Measurements from ENCODE around the gene CLTC. TPM values are rescaled to one million over a fixed set of nuclear protein-coding genes. Genes with fewer than 3 reads are reported as not detected.
"Not testable (repeated sequence)": the region's sequence is repeated elsewhere in the genome, so short reads cannot be mapped to it uniquely, and the experiment has no call there.

The CLTC gene
- polyA plus RNA-seq, 2 donors, result 49.5 to 69.7 TPM

DNA sequence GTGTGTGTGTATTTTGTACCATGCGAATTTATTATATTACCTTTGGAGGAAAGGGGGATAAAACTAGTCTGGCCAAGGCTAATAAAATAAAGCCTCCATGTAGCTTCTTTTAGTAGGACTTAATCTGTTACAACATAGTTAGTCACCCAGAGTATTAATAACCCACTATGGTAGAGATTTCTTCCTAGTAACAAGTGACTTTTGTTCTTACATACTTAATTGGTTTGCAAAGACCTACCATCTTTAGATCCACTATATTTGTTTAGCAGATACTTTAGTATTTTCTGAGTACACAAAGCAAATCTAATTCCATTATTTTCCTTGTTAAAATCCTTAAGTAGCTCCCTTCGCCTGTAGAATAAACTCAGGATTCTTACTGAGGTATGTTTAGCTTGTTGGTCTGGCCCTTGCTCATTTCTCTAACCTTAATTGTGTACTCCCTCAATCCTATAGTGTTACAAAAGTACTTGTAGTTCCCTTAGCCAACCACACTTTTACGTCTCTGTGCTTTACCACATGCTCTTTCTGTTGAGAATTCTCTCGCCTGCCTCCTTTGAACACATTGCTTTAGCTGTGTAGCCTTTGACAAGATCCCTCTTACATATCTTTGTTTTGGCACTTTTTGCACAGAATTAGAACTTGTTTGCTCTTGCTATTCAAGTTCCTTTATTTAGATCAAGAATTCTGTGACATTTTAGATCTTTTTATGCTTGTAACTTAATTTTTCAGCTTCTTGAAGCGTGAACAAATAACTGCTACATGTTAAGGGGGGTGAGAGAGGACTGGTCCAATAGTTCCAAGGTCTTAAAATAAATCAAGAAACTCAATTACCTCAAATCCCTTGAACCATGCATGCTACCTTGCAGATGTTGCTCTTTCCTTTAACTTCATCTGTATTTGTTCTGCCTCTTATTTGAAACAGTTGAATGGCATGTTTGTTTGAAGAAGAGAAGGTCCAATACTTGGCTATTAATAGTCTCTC, 23.8 kb downstream of the CLTC start:
- Histone ChIP-seq H3K9me3 (ENCODE audit: control insufficient read depth in 2 of 2, insufficient read depth in 1 of 2, low read depth in 1 of 2, low read length in 1 of 2) (no peaks in the 10 kb centered on the region), H3K27ac (ENCODE audit: low read depth in 2 of 2, low read length in 1 of 2) (no peak overlapping the region), H3K4me1 (ENCODE audit: control insufficient read depth in 2 of 2, insufficient read depth in 2 of 2, low read length in 1 of 2) (no peaks in the 10 kb centered on the region), H3K27me3 (ENCODE audit: control insufficient read depth in 1 of 2, insufficient read depth in 2 of 2, low read length in 2 of 2) (no peaks in the 10 kb centered on the region), H3K36me3 (ENCODE audit: control insufficient read depth in 2 of 2, insufficient read depth in 2 of 2, low read length in 1 of 2) (peaks cover 0 to 2% of the 10 kb centered on the region in 2 donors), H3K4me3 (ENCODE audit: low read depth in 1 of 2, low read length in 2 of 2) (no peak overlapping the region)
- 80 to 85% methylated on average over 5 of the region's 5 CpGs for WGBS, 2 donors

DNA sequence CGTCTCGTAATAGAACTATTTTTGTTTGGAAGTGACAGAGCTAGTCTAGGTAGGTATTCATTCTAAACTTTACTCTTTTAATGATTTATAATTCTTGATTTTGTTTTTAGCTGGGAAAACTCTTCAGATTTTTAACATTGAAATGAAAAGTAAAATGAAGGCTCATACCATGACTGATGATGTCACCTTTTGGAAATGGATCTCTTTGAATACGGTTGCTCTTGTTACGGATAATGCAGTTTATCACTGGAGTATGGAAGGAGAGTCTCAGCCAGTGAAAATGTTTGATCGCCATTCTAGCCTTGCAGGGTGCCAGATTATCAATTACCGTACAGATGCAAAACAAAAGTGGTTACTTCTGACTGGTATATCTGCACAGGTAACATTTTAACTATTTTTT, 27.6 kb downstream of the CLTC start:
- WGBS, 2 donors, result 94% methylated on average over 6 of the region's 6 CpGs
- peaks cover 0 to 2% of the 10 kb centered on the region in 2 donors for H3K36me3 ChIP-seq (ENCODE audit: control insufficient read depth in 2 of 2, insufficient read depth in 2 of 2, low read length in 1 of 2)

DNA sequence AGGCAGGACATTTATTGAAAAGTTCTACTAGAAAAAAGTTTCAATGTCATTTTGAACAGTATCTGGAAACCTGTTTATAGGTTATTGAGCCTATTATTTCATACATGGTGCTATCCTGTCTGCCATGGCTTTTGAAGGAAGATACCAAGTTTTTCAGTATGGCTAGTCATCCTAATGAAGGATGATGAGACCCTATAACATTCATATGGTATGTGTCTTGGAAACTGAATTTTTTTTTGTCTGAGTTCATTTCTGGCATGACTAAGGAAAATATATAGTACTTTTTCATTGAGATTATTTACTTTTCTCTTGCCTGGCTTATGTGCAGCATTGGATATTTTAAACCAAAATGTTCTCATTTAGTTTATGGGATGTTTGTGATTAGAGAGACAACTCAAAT, 30.2 kb downstream of the CLTC start:
- no peak overlapping the region for H3K4me3 ChIP-seq (ENCODE audit: low read depth in 1 of 2, low read length in 2 of 2)
- no peaks in the 10 kb centered on the region for H3K27me3 ChIP-seq (ENCODE audit: control insufficient read depth in 1 of 2, insufficient read depth in 2 of 2, low read length in 2 of 2)
- no peaks in the 10 kb centered on the region for H3K9me3 ChIP-seq (ENCODE audit: control insufficient read depth in 2 of 2, insufficient read depth in 1 of 2, low read depth in 1 of 2, low read length in 1 of 2)
- H3K27ac ChIP-seq (ENCODE audit: low read depth in 2 of 2, low read length in 1 of 2), result no peak overlapping the region
- H3K4me1 ChIP-seq (ENCODE audit: control insufficient read depth in 2 of 2, insufficient read depth in 2 of 2, low read length in 1 of 2), result no peaks in the 10 kb centered on the region
- peaks cover 0 to 2% of the 10 kb centered on the region in 2 donors for H3K36me3 ChIP-seq (ENCODE audit: control insufficient read depth in 2 of 2, insufficient read depth in 2 of 2, low read length in 1 of 2)

More for the DNA sequence above, 27.6 kb downstream of the CLTC start:
- H3K27ac ChIP-seq (ENCODE audit: low read depth in 2 of 2, low read length in 1 of 2), result no peak overlapping the region
- no peaks in the 10 kb centered on the region for H3K9me3 ChIP-seq (ENCODE audit: control insufficient read depth in 2 of 2, insufficient read depth in 1 of 2, low read depth in 1 of 2, low read length in 1 of 2)
- H3K4me1 ChIP-seq (ENCODE audit: control insufficient read depth in 2 of 2, insufficient read depth in 2 of 2, low read length in 1 of 2), result no peaks in the 10 kb centered on the region
- H3K27me3 ChIP-seq (ENCODE audit: control insufficient read depth in 1 of 2, insufficient read depth in 2 of 2, low read length in 2 of 2), result no peaks in the 10 kb centered on the region
- H3K4me3 ChIP-seq (ENCODE audit: low read depth in 1 of 2, low read length in 2 of 2), result no peak overlapping the region

DNA sequence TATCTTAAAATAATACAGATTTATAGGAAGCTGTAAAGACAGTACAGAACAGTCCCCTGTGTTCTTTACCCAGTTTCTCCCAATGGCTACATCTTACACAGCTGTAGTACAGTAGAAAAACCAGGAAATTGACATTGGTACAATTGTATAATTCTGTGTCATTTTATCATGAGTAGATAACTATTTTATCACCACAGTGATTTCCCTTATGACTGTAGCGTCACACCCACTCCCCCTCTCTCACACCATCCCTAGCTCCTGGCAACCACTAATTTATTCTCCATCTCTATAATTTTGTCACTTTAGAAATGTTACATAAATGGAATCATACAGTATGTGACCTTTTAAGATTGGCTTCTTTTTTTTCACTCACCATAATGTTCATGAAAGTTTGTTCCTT, 30.9 kb downstream of the CLTC start:
- Histone ChIP-seq H3K36me3 (ENCODE audit: control insufficient read depth in 2 of 2, insufficient read depth in 2 of 2, low read length in 1 of 2) (peaks cover 0 to 2% of the 10 kb centered on the region in 2 donors), H3K27me3 (ENCODE audit: control insufficient read depth in 1 of 2, insufficient read depth in 2 of 2, low read length in 2 of 2) (no peaks in the 10 kb centered on the region), H3K27ac (ENCODE audit: low read depth in 2 of 2, low read length in 1 of 2) (no peak overlapping the region), H3K4me1 (ENCODE audit: control insufficient read depth in 2 of 2, insufficient read depth in 2 of 2, low read length in 1 of 2) (no peaks in the 10 kb centered on the region), H3K9me3 (ENCODE audit: control insufficient read depth in 2 of 2, insufficient read depth in 1 of 2, low read depth in 1 of 2, low read length in 1 of 2) (no peaks in the 10 kb centered on the region), H3K4me3 (ENCODE audit: low read depth in 1 of 2, low read length in 2 of 2) (no peak overlapping the region)
- 90 to 95% methylated on average over 1 of the region's 1 CpG for WGBS, 2 donors

DNA sequence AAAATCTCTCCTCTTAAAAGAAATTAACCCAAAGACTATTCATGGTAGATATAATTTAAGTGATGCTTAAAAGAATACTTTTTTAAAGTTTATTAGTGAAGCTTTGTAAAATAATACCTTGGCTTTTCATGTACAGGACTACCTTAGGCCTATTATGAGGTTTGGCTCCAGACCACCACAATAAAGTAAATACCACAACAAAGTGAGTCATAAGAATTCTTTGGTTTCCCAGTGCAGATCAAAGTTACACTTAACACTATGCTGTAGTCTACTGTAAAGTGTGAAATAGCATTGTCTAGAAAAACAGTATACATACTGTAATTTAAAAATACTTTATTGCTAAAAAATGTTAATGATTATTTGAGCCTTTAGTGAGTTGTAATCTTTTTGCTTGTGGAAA, 31.7 kb downstream of the CLTC start:
- peaks cover 0 to 2% of the 10 kb centered on the region in 2 donors for H3K36me3 ChIP-seq (ENCODE audit: control insufficient read depth in 2 of 2, insufficient read depth in 2 of 2, low read length in 1 of 2)
- no peaks in the 10 kb centered on the region for H3K9me3 ChIP-seq (ENCODE audit: control insufficient read depth in 2 of 2, insufficient read depth in 1 of 2, low read depth in 1 of 2, low read length in 1 of 2)
- no peak overlapping the region for H3K4me3 ChIP-seq (ENCODE audit: low read depth in 1 of 2, low read length in 2 of 2)
- no peaks in the 10 kb centered on the region for H3K4me1 ChIP-seq (ENCODE audit: control insufficient read depth in 2 of 2, insufficient read depth in 2 of 2, low read length in 1 of 2)
- H3K27me3 ChIP-seq (ENCODE audit: control insufficient read depth in 1 of 2, insufficient read depth in 2 of 2, low read length in 2 of 2), result no peaks in the 10 kb centered on the region
- H3K27ac ChIP-seq (ENCODE audit: low read depth in 2 of 2, low read length in 1 of 2), result no peak overlapping the region

DNA sequence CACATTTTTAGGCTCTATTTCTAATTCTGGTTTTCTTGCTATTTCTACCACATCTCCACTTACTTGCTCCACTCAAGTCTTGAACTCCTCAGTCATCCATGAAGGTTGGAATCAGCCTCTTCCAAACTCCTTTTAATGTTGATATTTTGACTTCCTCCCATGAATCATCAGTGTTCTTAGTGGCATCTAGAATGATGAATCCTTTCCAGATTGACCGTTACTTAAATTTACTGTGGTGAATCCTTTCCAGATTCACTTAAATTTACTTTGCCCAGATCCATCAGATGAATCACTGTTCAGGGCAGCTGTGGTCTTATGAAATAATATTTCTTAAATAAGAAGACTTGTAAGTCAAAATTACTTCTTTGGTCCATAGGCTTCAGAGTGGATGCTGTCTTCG, 32.4 kb downstream of the CLTC start:
- no peak overlapping the region for H3K4me3 ChIP-seq (ENCODE audit: low read depth in 1 of 2, low read length in 2 of 2)
- no peak overlapping the region for H3K27ac ChIP-seq (ENCODE audit: low read depth in 2 of 2, low read length in 1 of 2)
- no peaks in the 10 kb centered on the region for H3K4me1 ChIP-seq (ENCODE audit: control insufficient read depth in 2 of 2, insufficient read depth in 2 of 2, low read length in 1 of 2)
- no peaks in the 10 kb centered on the region for H3K27me3 ChIP-seq (ENCODE audit: control insufficient read depth in 1 of 2, insufficient read depth in 2 of 2, low read length in 2 of 2)
- H3K36me3 ChIP-seq (ENCODE audit: control insufficient read depth in 2 of 2, insufficient read depth in 2 of 2, low read length in 1 of 2), result peaks cover 0 to 2% of the 10 kb centered on the region in 2 donors
- 86 to 91% methylated on average over 2 of the region's 2 CpGs for WGBS, 2 donors
- H3K9me3 ChIP-seq (ENCODE audit: control insufficient read depth in 2 of 2, insufficient read depth in 1 of 2, low read depth in 1 of 2, low read length in 1 of 2), result no peaks in the 10 kb centered on the region

DNA sequence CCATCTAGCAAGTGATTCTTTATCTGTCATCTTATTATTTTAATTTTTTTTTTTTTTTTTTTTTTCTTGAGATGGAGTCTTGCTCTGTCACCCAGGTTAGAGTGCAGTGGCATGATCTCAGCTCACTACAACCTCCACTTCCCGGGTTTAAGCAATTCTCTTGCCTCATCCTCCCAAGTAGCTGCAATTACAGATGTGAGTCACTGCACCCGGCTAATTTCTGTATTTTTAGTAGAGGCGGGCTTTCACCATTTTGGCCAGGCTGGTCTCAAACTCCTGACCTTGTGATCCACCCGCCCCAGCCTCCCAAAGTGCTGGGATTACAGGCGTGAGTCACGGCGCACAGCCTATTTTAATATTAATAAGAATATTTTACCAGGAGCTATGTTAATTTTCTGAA, 36.9 kb downstream of the CLTC start:
- not testable (repeated sequence) for H3K4me1 ChIP-seq (ENCODE audit: control insufficient read depth in 2 of 2, insufficient read depth in 2 of 2, low read length in 1 of 2); H3K27me3 ChIP-seq (ENCODE audit: control insufficient read depth in 1 of 2, insufficient read depth in 2 of 2, low read length in 2 of 2); H3K27ac ChIP-seq (ENCODE audit: low read depth in 2 of 2, low read length in 1 of 2); H3K9me3 ChIP-seq (ENCODE audit: control insufficient read depth in 2 of 2, insufficient read depth in 1 of 2, low read depth in 1 of 2, low read length in 1 of 2); H3K36me3 ChIP-seq (ENCODE audit: control insufficient read depth in 2 of 2, insufficient read depth in 2 of 2, low read length in 1 of 2); H3K4me3 ChIP-seq (ENCODE audit: low read depth in 1 of 2, low read length in 2 of 2)
- WGBS, 2 donors, result 90 to 92% methylated on average over 7 of the region's 7 CpGs

DNA sequence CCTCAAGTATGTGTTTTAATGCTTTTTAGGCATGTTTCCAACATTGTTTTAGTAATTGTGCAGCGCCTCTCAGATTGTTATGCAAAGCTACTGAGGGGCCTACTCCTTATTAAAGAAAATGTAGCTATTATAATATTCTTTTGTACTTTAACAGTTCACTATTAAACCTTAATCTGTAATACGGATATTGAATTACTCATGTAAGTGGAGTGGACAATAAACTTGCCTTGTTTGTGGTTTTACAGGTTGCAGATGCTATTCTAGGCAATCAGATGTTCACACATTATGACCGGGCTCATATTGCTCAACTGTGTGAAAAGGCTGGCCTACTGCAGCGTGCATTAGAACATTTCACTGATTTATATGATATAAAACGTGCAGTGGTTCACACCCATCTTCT, 46.5 kb downstream of the CLTC start:
- Histone ChIP-seq H3K27ac (ENCODE audit: low read depth in 2 of 2, low read length in 1 of 2) (no peak overlapping the region), H3K4me1 (ENCODE audit: control insufficient read depth in 2 of 2, insufficient read depth in 2 of 2, low read length in 1 of 2) (no peaks in the 10 kb centered on the region), H3K4me3 (ENCODE audit: low read depth in 1 of 2, low read length in 2 of 2) (no peak overlapping the region), H3K27me3 (ENCODE audit: control insufficient read depth in 1 of 2, insufficient read depth in 2 of 2, low read length in 2 of 2) (no peaks in the 10 kb centered on the region), H3K9me3 (ENCODE audit: control insufficient read depth in 2 of 2, insufficient read depth in 1 of 2, low read depth in 1 of 2, low read length in 1 of 2) (no peaks in the 10 kb centered on the region), H3K36me3 (ENCODE audit: control insufficient read depth in 2 of 2, insufficient read depth in 2 of 2, low read length in 1 of 2) (peaks cover 3 to 6% of the 10 kb centered on the region in 2 donors)
- WGBS, 2 donors, result 85 to 87% methylated on average over 5 of the region's 5 CpGs

DNA sequence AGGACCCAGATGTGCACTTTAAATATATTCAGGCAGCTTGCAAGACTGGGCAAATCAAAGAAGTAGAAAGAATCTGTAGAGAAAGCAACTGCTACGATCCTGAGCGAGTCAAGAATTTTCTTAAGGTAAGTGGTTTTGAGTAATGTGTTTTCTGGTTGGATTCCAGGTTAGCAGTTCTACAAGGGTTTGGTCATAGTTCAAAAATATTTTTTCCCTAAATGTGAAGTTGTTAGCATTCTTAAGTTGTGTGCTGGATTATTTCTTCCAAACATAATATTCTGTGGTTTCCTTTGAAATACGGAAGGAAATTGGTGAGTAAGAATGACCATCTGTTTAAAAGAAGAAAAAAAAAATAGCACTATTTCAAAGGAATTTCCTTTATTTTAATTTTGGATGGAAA, 49.1 kb downstream of the CLTC start:
- H3K27ac ChIP-seq (ENCODE audit: low read depth in 2 of 2, low read length in 1 of 2), result no peak overlapping the region
- H3K4me3 ChIP-seq (ENCODE audit: low read depth in 1 of 2, low read length in 2 of 2), result no peak overlapping the region
- no peaks in the 10 kb centered on the region for H3K4me1 ChIP-seq (ENCODE audit: control insufficient read depth in 2 of 2, insufficient read depth in 2 of 2, low read length in 1 of 2)
- WGBS, 2 donors, result 45 to 47% methylated on average over 3 of the region's 3 CpGs
- peaks cover 3 to 4% of the 10 kb centered on the region in 2 donors for H3K36me3 ChIP-seq (ENCODE audit: control insufficient read depth in 2 of 2, insufficient read depth in 2 of 2, low read length in 1 of 2)
- no peaks in the 10 kb centered on the region for H3K27me3 ChIP-seq (ENCODE audit: control insufficient read depth in 1 of 2, insufficient read depth in 2 of 2, low read length in 2 of 2)
- no peaks in the 10 kb centered on the region for H3K9me3 ChIP-seq (ENCODE audit: control insufficient read depth in 2 of 2, insufficient read depth in 1 of 2, low read depth in 1 of 2, low read length in 1 of 2)

DNA sequence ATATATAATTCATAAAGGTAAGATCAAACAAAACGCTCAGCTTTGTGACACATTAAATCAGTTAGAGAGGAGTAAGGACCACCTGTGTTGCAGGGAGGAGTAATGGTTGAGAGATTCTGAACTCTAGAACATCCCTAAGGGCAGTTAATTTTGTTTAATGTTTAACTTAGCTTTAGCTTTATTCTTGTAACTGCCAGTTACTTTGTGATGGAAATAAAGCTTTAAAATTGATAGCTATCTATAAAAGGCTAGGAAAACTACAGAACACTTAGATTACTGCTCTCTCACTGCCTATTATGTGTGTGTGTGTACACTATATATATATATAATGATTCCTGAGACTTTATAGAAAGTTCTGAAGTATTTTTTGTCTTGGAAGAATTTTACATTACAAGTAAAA, 49.7 kb downstream of the CLTC start:
- Histone ChIP-seq H3K9me3 (ENCODE audit: control insufficient read depth in 2 of 2, insufficient read depth in 1 of 2, low read depth in 1 of 2, low read length in 1 of 2) (no peaks in the 10 kb centered on the region), H3K36me3 (ENCODE audit: control insufficient read depth in 2 of 2, insufficient read depth in 2 of 2, low read length in 1 of 2) (peaks cover 3 to 4% of the 10 kb centered on the region in 2 donors), H3K4me1 (ENCODE audit: control insufficient read depth in 2 of 2, insufficient read depth in 2 of 2, low read length in 1 of 2) (no peaks in the 10 kb centered on the region), H3K27ac (ENCODE audit: low read depth in 2 of 2, low read length in 1 of 2) (no peak overlapping the region), H3K27me3 (ENCODE audit: control insufficient read depth in 1 of 2, insufficient read depth in 2 of 2, low read length in 2 of 2) (no peaks in the 10 kb centered on the region), H3K4me3 (ENCODE audit: low read depth in 1 of 2, low read length in 2 of 2) (no peak overlapping the region)
- 45 to 58% methylated on average over 1 of the region's 1 CpG for WGBS, 2 donors
